Right lung (tissue), 5 donors: ENCODE results near the gene CCDC7. TPM values are rescaled to one million over a fixed set of nuclear protein-coding genes. Genes with fewer than 3 reads are reported as not detected.
"Not testable (repeated sequence)": the region's sequence is repeated elsewhere in the genome, so short reads cannot be mapped to it uniquely, and the experiment has no call there.

Experiments used
- DNase-seq, 2 donors: peaks; one replicate each; pipeline ENCODE4 v3.0.0-alpha.2; 2013
- polyA plus RNA-seq, 5 donors: library from polyadenylated mRNA; unstranded; fragments of 120-200 nt; gene quantifications; one replicate each; pipeline versions ENCODE4 v1.2.1 to v1.2.3, GENCODE V29; 2013; ENCODE audit warnings: inconsistent platforms in 1 of 5, low replicate concordance in 1 of 5; ENCODE audit not compliant: insufficient read length in 5 of 5, insufficient read depth in 1 of 5

The CCDC7 gene
- polyA plus RNA-seq, 5 donors = 3.8 to 10.3 (median 6.3) TPM

DNA sequence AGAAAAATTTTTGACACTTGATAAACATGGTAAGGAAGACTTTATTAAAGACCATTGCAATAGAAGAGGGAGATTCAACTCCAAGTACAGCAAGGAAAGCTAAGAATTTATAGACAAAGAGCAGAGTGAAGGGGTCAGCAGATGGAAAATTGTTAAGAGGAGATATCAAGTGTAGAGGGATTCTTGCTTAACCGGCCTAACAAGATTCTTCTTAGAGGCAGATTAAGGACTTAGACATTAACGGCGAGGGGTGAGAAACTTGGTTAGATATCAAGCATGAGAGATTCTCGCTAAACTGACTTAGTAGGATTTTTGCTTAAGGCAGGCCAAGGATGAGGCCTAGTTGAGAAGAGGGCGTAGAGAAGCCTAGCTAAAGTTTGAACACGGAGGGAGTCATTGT lies 436.1 kb downstream of the CCDC7 start:
- DNase-seq = peak in 1 of 2 donors; percentile 6

DNA sequence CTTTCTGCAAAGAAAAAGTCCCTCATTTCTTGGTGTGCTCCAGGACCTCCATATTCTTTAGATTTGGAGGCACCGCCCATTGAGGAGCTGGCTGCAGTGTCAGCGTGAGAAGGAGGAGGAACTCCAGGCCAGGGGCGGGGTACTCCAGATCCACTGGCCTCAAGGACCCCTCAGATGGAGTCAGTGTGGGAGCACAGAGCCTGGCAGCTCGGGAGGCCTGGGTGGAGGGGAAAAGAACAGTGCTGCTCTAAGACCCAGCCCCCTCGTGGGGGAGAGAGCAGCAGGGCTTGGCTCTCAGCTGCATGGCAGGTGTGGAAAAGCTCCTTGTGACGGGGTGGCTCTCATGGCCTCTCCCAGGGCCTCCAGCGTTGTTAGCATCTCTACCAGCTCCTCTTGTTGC lies 441.5 kb downstream of the CCDC7 start:
- DNase-seq = no peak

DNA sequence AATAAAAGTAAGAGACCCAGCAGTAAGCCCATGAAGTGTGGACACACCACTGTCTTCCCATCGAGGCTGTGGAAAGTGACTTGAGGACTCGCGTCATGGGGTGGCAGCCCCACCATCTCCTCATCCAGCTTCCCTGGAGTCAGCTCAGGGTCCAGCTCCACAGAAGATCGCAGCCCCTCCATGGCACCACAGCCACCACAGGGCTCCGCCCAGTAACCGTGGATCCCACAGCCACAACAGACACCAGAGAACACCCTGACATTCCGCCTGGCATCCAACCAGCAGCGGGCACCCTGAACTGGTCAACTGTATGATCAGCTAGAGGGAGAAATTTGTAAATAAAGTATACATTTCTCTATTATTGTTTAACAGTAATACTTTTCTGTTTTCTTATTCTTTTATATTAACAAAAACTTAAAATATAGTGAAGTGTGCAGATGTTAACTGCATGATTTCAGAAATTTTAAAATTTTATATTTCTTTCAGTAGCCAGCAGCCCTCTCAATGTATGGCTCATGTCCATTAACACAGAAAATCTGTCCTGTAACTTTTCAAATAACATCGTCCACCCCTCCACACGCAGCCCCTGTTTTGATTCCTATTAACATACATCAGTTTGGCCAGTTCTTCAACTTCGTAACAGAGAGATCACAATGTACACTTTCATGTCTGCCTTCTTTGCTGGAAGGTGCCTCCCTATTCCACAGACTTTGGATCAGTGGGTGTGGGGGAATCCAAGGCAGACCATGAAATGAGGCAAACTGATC lies 442.4 kb downstream of the CCDC7 start:
- no peak for DNase-seq

DNA sequence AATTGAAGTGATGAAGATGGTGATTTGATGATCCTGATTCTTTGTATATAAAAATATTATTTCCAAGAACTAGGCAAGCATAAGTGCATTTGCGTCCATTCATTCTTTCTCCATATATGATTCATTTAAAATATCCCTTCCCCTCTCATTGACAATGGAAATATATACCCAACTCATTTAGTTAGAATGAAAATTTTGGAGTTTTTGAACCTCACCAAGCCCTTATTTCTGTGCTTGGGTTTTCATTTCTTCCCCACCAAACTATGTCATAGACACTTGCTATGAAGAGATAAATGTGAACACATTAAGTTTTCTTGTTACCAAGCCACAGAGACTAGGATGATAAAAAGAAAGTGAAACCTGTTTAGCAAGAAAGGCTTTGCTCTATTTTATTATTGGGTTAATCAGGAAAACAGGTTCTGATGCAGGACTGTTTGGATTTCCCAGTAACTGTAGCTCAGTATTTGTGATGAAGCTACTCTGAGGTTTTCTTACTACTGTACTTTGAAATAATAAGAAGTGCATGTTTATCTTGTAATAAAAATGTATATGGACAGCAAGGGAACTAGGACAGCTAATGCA lies 443.8 kb downstream of the CCDC7 start:
- no peak for DNase-seq

DNA sequence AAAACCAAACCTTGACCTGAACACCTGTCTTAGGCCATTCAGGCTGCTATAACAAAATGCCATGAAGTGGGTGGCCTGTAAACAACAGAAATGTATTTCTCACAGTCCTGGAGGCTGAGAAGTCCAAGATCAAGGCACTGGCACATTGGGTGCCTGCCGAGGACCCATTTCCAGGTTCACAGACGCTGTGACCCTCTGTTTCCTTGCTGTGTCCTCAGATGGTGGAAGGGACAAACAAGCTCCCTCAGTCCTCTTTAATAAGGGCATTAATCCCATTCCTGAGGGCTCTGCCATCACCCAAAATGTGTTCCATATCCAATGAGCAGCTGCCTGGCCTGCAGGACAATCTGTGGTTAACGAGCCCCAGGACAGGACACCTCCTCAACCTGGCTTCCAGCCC lies 444.5 kb downstream of the CCDC7 start:
- DNase-seq = no peak

DNA sequence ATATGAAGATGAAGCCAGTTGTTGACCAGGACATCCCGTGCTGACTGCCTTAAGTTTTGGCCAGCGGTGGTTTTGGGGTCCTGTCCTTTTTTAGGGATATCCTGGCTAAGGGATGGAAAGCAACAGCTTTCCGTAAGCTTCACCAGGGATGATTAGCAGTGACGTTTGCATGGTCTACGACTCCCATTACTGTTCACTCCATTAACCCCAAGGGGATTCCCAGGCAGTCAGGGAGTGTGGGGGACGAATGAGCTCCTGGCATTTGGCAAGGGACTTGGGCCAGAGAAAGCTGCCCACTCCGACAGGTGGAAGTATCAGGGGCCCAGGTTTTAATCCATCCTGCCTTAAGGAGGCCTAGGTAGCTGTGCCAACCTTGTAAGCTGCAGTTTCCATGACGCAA lies 445.3 kb downstream of the CCDC7 start:
- no peak for DNase-seq

DNA sequence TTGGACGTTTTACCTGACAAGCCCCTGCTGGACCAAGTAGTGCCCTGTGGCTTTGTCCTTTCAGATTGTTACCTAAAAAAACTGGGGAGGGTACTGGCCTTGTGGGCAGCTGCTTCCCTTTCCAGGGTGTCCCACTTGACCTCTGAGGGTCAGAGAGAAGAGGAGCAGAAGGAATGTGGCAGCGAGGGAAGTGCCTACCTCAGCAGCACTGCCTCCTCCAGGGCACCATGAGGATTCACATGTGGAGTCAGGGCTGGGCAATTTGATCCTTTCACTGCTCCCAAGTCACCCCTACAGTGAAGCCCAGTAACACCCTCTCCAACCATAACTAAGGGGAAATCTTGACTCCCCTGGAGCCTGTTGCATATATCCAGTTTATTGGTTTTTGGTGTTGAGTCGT lies 447.5 kb downstream of the CCDC7 start:
- no peak for DNase-seq

DNA sequence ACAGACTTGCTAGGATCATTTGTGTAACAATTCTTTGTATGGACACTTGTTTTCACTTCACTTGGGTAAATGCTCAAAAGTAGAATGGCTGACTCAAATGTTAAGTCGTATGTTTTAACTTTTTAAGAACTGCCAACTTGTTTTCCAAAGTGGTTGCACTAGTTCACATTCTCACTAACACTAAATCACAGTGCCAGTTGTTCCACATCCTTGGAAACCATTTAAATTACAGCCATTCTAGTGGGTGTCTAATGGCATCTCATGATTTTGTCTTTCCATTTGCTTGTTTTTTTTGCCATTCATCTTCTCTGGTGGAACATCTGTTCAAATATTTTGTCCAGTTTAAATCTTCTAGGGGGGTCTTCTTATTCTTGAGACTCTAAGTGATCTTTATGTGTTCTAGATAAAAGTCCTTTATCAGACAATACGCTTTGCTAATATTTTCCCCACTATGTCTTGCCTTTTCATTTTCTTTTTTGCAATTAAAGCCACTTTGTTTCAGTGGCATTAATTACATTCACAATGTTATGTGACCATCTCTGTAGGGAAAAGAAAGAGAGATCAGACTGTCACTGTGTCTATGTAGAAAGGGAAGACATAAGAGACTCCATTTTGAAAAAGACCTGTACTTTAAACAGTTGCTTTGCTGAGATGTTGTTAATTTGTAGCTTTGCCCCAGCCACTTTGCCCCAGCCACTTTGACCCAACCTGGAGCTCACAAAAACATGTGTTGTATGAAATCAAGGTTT lies 448.1 kb downstream of the CCDC7 start:
- DNase-seq = no peak

DNA sequence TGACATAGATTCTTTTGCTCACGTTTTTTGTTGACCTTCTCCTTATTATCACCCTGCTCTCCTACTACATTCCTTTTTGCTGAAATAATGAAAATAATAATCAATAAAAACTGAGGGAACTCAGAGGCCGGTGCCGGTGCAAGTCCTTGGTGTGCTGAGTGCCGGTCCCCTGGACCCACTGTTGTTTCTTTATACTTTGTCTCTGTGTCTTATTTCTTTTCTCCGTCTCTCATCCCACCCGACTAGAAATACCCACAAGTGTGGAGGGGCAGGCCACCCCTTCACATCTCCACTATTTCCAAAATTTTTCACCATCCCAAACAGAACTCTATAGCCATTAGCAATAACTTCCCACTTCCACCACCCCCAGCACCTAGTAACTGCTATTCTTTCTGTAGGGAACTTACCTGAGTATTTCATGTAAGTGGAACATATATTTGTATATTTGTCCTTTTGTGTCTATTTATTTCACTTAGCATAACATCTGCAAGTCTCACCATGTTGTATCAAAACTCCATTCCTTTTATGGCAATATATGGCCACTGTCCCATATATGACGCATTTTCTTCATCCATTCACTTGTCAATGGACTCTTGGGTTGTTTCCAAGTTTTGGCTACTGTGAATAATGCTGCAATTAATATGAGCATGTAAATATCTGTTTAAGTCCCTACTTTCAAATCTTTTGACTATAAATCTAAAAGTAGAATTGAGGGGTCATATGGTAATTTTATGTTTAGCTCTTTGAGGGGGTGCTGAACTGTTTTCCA lies 449.4 kb downstream of the CCDC7 start:
- DNase-seq = not testable (repeated sequence)

DNA sequence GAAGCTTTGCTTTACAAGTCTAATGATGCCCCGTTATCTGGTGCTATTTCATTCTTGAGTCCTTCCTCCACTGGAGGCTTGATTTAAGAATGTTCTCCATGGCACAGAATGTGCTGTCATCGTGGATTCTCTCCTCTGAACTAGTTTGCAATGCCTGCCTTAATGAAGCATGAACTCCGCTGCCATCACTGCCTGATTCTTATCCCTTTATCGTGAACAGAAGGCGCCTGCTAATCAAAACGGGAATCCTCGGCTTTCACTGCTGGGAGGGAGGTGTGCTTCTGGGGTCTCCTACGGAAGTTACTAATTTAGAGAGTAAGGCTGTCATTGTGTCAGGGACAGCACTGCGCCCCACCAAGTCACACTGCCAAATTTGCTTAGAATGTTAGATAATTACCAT lies 455.9 kb downstream of the CCDC7 start:
- DNase-seq = no peak

DNA sequence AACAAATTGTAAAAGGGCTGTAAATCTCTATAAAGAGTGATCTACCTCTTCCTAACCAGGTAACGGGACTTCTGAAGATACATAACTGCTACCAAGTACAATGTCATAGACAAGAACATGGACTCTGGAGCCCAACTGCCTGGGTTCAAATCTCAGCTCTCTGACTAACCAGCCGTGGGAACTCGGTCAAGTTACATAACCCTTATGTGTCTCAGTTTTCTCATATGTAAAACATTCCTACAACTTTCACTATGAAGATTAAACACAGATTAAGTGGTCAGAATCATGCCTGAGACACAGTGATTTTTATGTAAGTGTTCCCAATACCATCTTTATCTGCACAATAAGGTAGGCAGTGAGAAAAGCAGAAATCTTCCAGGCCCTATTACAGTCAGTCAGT lies 459.5 kb downstream of the CCDC7 start:
- no peak for DNase-seq

DNA sequence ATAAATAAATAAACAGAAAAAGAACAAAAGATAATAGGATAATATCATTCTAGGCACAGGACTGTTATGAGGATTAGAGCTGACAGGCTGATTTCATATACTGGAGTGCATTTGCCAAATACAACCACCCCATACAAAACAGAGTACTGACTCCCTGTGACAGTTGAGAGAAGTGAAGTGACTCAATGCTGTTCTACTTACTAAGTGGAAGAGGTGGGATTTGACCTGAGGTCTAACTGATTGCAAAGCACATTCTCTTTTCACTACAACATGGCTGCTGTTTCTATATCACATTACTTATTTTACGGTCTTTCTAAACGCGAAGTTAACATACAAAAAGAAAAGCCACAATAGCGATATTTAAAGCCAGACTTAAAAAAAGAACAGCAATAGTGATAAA lies 460.7 kb downstream of the CCDC7 start:
- DNase-seq = no peak

DNA sequence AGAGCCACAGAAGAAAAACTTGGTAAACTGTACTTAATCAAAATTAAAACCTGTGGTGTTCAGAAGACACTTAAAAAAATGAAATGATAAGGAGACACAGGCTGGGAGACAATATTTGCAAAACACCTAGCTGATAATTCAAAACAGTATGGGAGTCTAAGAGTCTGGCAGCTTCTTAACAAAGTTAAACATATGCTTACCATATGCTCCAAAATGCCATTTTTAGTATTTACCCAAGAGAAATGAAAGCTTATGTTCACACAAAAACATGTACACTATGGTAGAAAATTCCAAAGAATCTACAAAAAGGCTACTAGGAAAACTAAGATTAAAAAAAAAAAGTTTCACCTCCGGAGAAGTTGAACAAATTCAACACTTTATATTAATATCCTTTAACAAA lies 463.5 kb downstream of the CCDC7 start:
- DNase-seq = no peak

DNA sequence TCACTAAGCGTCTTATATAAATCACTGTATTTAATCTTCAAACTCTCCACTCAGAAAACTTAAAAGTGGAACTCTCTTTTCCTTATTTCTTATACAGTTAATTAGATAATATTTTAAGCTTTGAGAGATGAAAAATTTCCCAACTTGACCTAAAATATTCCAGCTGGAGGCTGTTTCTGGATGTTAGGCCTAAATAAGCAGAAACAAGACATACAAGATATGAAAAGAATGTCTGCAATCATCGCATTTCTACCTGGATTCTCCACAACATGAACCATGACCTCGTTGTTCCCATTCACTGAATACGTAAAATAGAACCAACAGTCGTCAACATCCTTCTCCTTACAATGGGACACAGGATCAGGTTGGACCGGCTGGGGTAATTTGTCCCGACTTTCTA lies 464.0 kb downstream of the CCDC7 start:
- DNase-seq = not testable (repeated sequence)

DNA sequence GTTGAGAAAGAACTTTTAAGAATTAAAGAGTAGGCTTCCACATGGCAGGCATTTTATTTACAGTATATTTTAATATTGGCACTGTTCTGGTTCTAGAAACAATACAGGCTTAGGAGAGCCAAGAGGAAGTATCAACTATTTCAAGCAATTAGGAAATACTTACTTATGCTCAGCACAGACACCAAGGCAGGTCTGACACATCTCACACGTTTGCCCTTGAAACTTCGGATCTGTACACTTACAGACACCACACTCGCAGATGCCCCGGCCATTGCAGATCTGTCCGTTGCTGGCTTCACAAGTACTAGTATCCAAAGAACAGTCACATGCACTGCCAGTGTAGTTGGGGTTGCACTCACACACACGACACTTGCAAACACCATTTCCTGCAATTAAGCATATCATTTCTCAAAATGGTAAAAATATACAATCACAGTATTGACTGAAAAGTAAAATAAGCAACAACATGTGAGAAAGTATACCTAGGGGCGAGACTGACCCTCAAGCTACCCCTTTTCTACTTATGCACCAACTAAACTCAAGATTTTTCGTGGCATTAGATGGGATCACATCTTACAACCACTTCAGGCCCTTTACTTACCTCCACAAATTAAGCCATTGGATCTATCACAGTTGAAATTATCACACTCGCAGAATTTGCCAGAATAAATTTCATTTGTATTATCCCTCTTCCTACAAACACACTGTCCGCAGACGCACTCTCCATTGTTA lies 465.5 kb downstream of the CCDC7 start:
- no peak for DNase-seq

DNA sequence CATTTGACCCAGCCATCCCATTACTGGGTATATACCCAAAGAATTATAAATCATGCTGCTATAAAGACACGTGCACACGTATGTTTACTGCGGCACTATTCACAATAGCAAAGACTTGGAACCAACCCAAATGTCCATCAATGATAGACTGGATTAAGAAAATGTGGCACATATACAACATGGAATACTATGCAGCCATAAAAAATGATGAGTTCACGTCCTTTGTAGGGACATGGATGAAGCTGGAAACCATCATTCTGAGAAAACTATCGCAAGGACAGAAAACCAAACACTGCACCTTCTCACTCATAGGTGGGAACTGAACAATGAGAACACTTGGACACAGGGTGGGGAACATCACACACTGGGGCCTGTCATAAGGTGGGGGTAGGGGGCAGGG lies 471.9 kb downstream of the CCDC7 start:
- not testable (repeated sequence) for DNase-seq

DNA sequence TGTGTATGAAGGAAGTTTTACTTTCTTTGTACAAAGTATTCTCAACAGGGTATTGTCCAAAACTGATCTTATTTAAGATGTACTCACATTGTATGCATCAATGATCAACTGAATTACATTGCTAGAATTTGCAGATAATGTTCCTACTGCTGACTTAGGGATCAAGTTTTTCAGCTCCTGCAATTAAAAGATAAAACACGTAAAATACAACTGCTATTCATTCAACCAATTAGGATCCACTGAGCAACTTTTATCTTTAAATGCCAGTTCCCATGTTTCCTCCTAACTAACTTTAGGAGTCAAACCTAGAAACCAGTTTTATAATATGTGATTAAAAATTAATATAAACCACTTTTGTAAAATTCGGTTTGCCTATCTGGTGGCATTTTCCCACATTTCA lies 476.2 kb downstream of the CCDC7 start:
- DNase-seq = no peak

DNA sequence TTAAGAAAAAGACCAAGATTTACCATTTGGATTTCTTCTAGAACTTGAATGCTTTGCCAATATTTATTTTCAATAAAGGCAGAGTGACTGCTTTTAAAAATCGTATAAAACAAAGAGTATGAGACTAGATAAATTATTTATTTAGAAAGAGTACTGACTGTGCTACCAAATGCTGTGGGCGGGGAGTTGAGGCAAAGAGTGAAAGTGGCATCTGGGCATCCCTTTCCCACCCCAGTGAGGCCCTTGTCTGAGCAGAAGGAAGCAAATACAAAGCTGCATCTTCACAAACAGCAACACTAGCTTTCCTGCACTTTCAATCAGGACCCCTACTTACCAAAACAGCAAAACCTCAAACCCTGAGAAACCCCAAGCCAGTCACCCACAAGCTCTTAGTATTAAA lies 477.2 kb downstream of the CCDC7 start:
- no peak for DNase-seq

DNA sequence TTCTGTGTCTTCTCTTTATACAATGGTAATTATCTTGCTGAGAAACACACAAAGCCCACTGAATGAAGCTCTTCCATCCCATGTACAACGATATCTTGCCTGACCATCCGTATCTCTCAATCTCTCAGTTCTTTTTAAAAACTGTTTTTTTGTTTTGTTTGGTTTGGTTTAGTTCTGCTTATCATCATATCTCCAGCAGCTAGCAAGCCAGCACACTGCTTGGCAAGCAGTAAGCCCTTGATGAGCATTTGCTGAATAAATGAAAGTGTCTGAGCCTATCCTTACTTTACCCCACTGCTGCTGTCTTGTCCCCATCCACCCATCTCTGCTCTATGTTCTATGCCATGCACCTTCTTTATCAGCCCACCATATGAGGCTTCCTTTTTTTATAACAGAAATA lies 477.9 kb downstream of the CCDC7 start:
- DNase-seq = no peak
